NCI-H2227 treated with DMSO at 0.1 percent for 48 hours (cell line): ENCODE measurements around the gene MMD.
"Not testable (repeated sequence)": the region's sequence is repeated elsewhere in the genome, so short reads cannot be mapped to it uniquely, and the experiment has no call there.

ENCODE experiments used
- DNase-seq: peaks from one replicate; lab custom pipeline; 2025; lab: John Stamatoyannopoulos, UW

Gene MMD, protein sequence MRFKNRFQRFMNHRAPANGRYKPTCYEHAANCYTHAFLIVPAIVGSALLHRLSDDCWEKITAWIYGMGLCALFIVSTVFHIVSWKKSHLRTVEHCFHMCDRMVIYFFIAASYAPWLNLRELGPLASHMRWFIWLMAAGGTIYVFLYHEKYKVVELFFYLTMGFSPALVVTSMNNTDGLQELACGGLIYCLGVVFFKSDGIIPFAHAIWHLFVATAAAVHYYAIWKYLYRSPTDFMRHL

DNA sequence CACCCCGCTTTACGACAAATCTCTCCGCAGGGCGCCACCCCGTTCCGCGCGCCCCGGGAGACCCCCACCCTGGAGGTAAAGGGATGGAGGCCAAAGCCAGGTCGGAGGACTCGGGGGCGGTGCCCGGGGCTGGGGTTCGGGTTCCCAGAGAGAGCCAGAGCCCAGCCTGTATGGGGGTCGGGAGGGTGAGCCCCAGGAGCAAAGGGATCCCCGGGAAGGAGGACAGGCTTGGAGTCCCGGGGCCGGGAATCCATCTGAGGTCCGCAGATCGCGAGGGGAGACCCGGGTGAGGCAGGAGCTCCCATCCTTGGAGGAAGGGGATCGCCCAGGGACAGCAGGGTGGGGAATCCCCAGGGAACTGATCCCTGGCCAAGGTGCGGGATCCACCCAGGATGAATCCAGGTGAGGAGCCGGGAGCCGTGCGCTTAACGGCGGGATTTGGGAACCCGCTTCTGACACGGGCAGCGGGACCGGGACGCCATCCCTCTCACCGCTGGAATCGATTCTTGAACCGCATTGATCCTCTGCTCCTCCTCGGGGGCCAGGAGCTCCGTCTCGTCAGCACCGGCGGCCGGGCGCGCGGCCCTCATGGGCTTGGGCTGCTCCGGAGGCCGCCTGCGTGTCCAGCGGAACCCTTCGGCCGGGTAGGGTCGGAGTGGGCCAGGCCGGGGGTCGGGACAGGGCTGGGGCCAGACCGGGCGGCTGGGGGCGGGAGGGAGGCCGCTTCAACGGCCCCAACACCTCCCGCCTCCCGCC, at the start of gene MMD:
TSS of gene MMD (minus strand) at position 657 of the 756 bp plus-strand sequence. CDS start at position 517, 140 bp downstream.
- DNase-seq, result no peak

DNA sequence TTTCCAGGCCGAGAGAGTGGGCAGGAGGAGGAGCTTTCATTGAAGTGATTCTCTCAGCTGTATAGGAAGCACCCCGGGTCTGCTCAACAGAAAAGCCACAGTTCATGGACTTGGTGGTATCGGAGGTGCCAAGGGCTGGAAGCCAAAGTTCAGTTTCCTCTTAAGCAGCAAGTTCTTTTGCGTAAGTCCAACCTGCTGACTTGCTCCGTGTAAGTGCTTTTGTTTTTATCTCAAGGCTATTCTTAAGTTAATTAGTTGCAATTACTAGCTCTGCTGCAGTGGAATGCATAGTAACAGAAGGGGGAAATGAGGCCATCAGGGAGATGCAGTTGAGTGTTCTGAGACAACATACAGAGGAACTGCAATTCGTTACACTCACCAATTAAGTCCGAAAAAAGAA, 45.0 kb upstream of the MMD start:
- no peak for DNase-seq

DNA sequence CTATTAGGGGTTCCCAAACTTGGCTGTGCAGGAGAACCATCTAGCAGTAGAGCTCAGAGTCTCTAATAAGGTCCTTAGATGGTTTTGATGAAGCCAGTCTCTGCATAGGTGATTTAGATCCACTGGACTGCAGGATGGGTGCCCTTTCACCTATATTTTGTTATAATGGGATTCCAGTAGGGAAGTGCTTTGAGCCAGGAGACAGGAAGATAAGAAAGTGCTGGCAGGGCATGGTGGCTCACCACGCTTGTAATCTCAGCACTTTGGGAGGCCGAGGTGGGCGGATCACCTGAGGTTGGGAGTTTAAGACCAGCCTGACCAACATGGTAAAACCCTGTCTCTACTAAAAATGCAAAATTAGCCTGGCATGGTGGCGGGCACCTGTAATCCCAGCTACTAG, 44.1 kb upstream of the MMD start:
- DNase-seq, result not testable (repeated sequence)

DNA sequence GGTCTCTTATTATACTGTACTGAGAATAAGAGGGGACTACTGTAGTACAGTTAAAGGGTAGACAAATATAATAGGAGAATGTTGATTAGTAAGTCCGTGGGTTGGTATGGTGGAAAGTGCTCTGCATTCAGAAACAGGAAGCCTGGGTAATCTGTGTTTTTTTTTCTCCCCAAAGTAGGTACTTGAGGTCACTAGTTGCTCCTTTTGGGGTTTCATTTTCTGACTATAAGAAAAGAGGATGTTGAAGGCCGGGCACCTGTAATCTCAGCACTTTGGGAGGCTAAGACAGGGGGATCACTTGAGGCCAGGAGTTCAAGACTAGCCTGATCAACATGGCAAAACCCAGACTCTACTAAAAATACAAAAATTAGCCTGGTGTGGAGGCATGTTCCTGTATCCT, 42.0 kb upstream of the MMD start:
- no peak for DNase-seq

DNA sequence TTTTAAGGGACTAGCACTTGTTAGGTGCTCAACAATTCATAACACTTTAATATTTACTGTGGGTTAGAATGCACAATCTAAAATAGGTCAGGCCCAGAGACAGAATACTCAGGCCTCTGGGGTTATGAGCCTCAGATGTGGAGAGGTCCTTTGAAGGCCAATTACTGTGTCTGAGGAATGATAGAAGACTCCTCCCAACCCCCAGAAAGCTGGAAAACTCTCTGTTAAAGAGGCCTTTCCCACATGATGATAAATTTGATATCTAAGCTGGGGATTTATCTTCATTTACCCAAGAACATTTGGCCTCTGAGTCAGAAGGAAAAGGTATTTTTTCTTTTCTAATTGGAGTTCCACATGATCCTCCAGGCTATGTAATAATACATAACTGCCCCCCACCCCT, 41.1 kb upstream of the MMD start:
- no peak for DNase-seq

DNA sequence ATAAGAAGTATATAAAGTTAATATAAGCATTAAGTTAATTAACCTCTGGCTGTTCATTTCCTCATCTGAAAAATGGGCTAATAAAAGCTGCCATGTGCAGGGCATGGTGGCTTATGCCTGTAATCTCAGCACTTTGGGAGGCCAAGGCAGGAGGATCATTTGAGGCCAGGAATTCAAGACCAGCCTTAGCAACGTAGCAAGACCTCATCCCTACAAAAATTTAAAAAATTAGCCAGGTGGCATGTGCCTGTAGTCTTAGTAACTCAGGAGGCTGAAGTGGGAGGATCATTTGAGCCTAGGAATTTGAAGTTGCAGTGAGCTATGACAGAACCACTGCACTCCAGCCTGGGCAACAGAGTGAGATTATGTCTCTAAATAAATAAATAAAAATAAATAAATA, 40.6 kb upstream of the MMD start:
- DNase-seq, result no peak

DNA sequence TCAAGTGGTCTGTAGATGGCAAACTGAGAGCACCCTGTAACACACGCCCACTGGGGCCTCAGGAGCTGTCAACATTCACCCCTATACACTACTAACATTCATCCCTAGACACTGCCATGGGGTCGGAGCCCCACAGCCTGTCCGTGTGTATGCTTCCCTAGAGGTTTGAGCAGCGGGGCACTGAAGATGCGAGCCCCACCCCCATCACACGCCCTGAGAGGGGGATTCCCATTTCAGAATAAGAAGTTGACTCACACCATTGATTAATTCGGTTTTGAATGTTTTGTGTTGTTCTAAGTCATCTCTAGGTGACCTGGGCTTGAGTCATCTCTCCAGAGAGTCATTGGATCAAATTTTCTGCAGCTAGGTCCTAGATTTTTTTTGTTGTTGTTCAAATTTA, 37.3 kb upstream of the MMD start:
- DNase-seq, result no peak

DNA sequence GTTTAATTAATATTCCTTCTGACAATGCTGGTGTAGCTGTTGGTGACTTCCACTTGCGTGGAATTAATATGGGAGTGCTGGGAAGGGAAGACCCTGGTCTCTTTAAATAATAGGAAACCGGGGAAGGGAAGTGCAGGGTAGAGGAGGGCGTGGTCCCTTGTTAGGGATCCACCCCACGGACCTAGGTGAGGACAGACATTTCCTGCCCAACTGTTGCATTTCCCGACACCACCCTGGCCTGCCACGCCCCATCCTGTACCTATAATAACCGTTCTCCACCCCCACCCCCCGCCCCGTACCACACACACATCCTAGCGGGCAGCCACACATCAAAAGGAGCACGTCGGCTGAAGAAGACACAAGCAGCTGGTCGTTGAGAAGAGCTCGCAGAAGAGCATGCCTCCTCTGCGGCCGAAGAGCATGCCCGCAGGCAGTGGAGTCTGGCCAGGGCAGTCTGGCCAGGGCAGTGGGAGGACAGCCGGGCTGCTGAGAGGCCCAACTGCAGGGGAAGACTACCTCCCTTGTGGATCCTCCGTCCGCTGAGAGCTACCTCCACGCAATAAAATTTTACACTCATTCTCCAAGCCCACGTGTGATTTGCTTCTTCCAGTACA, 36.8 kb upstream of the MMD start:
- no peak for DNase-seq

DNA sequence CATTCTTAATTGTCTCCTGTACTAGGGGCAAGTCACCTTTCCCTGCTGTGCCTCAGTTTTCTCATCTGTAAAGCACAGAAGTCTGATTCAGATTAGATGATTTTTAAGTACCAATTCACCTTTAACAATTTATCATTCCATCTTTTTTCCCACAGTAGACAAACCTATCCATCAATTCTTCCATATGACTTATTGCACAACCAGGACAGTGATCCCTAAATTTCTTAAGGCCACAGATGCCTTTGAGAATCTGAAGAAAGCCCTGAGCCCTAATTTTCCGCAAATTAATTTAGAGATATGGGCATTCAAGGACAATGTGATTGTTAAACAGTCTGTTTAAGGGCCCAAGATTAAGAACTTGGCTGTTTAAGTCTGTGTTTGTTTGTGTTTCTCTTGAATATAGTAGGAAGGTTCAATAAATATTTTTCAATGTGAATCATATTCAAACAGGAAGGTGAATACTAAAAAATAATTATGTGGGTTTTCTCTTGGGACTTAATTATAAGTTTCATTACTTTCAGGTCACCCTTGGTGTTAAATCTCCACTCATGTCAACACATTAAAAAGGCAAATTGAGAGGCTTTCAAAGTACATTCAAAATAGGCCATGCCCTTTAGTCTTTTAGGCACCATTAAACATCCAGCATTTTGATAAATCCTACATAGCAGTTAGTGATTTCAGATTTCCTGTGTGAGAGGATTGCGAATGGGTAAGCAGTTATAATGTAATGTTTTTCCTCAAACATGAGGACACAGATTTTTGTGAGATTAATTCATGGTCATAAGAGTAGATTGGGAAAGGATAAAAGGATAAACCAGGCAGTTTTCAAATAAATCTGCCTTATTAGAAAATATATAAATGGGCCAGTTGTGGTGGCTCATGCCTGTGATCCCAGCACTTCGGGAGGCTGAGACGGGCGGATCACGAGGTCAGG, 34.9 kb upstream of the MMD start:
- no peak for DNase-seq

- DNase-seq, result no peak
Observed at GRCh38 chr17:55454906-55455474, 33.4 kb upstream of the MMD start.

DNA sequence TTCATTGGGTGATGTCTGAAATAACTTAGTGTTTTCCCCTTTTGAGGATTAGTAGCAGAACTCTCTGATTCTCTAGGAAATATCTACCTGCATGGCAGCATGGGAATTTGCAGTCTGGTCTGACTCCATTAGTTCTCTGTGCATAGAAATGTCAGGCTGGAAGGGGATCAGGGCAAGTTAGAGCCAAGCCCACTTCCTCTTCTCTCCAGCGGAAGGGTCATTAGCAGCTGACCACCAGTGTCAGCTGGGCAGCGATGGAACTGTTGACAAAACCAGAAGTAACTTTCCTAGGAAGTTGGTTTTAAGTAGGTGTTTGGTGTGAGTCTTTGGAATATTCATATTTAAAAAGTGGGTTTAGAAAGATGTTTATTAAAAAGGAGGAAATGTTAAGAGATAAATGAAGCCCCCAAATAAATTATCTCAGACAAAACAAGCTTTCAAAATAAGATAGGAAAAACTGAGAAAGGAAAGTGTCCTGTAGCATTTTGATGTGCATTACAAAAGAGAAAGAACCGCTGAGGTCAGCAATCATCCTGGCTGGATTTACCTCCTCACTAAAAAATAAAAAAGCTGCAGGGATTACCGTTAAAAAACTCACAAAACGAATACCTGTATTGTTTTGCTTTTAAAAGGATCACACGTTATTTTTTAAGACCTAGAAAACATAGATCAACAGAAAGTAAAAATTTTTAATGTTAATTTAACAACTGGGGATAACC, 32.4 kb upstream of the MMD start:
- no peak for DNase-seq

DNA sequence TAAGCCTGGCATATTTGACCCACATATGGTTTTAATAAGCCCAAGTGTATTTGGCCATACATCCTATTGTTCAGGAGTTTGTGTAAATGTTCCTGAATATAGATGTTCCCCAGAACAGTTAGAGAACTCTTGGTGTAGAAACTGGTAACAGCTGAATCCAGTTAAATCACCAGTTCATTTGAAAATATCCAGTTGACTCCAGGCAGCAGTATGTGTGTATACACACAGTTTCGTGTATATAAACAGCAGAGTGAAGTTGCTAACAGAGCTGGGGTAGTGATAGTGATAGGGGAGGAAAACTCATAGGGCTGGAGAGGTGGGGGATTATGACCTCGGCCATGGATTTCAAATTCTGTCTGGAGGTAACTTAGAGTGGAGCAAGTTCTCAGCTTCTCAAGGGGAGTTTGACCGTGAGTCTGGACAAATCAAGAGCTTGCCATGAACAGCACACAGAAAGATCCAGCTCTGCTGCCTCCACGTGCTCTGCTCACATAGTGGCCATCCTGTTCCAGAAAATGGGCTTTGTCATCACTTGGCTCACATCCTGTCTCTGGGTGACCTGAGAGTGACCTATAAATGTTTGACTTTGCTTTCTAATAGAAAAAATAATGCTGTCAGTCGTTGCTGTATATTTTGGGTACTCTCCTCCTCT, 30.6 kb upstream of the MMD start:
- no peak for DNase-seq

- DNase-seq, result no peak
Observed at GRCh38 chr17:55451758-55452138, 30.1 kb upstream of the MMD start.

DNA sequence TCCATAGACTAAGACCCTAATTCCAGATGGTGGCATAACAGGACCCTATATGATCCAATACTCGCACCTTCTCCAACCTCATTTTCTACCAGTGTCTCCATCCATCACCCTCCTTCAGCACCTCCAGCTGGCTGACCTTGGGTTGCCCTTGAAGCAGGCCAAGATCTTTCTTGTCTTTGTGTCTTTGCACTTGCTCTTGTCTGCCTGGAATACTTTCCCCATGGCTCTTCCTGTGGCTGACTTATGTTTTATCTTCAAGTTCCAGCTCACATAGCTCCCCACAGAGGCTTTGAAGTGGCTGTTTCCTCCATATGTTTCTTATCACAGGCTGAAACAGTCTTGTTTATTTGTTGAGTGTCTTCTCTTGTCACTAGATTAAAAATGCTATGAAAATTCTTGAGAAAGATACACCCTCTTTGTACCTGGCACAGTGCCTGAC, 29.6 kb upstream of the MMD start:
- no peak for DNase-seq

- DNase-seq, result no peak
Observed at GRCh38 chr17:55450232-55450825, 28.7 kb upstream of the MMD start.

DNA sequence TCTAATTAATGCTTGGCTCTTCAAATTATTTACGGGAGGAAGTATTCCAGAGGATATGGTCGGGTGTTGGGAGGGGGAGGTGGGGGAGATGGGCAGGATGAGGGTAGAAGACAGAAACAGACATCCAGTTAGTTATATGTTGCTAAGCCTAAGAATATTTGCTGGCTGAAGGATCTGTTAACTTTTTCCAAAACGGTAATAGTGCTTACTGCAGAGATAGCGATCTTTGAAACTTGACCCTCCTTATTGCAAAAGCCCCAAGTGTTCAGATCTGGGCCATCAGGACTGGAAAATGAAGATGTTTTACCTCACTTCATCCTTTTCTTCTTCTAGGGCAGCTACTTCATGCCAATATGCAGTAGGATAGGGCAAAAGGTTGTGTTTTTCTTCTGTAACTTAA, 27.0 kb upstream of the MMD start:
- DNase-seq, result no peak

DNA sequence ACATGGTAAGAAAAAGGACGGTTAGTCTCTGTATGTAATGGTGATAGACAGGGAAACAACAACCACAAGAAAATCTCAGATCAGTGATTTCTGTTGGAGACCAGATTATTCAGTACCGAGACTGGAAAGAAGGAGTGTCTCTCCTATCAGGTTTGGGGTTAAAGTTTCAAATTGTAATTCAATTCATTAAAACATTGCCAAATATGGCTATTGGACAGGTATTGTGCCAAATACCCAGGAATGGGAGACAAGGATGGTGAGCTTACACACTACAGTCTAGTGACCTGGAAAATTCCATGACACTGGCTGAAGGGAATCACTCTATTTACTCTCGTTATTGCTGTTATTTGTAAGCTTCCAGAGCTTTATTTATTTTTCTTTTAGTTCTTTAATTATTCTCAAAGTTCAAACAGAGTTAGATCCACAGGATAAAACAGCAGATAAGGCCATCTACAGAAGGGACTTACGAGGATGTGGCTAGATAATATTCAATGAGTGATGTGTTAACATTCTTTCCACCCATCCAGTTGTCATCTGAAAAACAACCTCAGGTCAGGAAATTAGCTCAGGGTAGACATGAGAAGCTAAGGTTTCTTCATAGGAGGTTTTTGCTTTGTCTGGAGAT, 25.1 kb upstream of the MMD start:
- no peak for DNase-seq

- DNase-seq, result not testable (repeated sequence)
Observed at GRCh38 chr17:55446004-55446403, 24.4 kb upstream of the MMD start.

DNA sequence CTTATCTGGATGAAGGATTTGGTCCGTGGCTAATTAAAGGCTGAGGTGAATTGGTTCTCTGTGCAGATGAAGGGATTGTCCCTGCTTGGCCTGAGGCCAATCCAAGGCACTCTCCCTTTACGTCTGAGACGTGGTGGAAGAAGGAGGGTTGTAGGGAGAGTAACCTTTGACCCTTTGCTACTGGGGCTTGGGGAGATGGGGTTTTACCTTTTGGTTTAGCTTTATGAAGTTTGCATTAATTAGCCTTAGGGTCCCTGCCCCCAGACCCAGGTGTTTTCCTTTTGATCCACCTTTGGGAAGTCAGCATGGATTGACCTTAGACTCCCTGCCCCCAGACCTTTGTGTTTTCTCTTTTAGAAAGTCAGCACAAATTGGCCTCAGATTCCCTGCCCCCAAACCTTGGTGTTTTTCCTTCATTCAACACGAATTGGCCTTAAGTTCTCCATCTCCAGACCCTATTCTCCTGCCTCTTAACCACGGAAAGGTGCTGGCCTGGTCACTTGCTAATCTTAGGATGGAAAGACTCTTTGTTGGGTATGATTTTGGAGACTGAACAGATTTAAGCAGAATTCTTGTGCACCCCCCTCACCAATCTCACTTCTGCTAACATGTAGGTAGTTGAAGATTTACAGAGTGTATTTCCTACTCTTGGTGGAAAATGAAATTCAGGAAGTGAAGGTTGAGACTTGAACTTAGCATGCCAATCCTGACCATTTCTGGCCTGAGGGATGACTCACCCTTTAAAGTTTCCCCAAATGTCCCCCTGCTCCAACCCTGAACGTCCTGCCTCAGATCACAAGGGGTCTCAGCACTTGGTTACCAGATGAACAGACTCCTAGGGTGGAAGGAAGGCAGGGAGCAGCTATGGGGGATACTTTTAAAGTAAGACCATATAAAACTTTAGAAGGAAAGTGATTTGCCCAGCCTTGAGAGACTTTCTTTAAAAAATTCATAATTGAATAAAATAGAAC, 23.1 kb upstream of the MMD start:
- no peak for DNase-seq
